Liver (tissue), 3 donors: Measurements from ENCODE around the gene SETD7.
A peak's percentile ranks its signal among the peaks of the same experiment; 100 is the strongest.

ENCODE experiments used
- CTCF ChIP-seq: fragments of 150-350 bp; IDR thresholded peaks from 2 replicates; pipeline ENCODE4 v1.5.1; 2017; ENCODE audit warnings: improper control_type of control experiment, low read depth, low read length; ENCODE audit not compliant: missing input control
- GABPA ChIP-seq, 2 donors: IDR thresholded peaks in 1 of 2; conservative IDR thresholded peaks in 1 of 2; 2 replicates each; pipeline ENCODE4 v1.6.1; 2016; ENCODE audit warnings: antibody characterized with exemption in 2 of 2, mild to moderate bottlenecking in 1 of 2, moderate library complexity in 1 of 2
- SP1 ChIP-seq: IDR thresholded peaks from 2 replicates; pipeline ENCODE4 v1.6.1; 2018; ENCODE audit warnings: antibody characterized with exemption, mild to moderate bottlenecking
- YY1 ChIP-seq: IDR thresholded peaks from 2 replicates; pipeline ENCODE4 v1.6.1; 2016; ENCODE audit warnings: antibody characterized with exemption, mild to moderate bottlenecking
- donor health status: healthy.
- donor health status: healthy.

DNA sequence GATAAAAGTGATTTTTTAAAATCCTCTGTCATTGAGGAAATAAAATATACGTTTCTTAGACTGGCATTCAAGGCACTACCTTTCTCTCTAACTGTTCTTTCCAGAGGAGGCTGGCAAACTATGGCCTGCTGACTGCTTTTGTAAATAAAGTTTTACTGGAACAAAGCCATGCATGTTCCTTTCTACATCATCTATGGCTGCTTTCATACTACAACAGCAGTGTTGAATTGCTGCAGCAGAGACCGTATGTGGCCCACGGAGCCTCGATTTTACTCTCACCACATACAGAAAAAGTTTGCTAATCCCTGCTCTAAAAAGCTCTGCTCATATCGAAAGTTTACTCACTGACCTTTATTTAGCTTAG is 20.2 kb downstream of the SETD7 start:
- TF ChIP-seq SP1 (no peak), CTCF (no peak), YY1 (peak; percentile 89), GABPA (IDR thresholded peaks at IDR 0.05 in 1 of 2, conservative IDR thresholded peaks at IDR 0.05 in 1 of 2) (no peak)
